ENCODE data around the gene SPAG16.
"Not testable (repeated sequence)": the region's sequence is repeated elsewhere in the genome, so short reads cannot be mapped to it uniquely, and the experiment has no call there.

Gene SPAG16

DNA sequence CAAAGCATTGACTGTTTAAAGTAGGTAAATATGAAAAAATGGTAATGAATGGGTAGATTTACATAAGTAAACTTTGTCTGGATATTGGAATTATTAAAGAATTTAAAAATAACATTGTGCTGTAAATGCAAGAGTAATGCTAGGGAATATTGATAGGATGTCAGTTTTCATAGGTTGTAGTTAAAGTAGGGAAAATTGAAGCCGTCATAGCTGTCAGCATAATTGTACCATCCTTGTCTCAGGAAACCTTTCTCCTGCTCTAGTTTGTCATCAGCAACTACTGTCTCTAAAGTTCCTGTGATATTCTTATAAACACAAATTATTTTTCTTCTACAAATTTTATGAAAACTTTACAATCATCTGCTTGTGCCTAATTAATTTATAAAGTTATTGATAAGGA lies 10.1 kb upstream of the SPAG16 start:
- no peak for DNase-seq

DNA sequence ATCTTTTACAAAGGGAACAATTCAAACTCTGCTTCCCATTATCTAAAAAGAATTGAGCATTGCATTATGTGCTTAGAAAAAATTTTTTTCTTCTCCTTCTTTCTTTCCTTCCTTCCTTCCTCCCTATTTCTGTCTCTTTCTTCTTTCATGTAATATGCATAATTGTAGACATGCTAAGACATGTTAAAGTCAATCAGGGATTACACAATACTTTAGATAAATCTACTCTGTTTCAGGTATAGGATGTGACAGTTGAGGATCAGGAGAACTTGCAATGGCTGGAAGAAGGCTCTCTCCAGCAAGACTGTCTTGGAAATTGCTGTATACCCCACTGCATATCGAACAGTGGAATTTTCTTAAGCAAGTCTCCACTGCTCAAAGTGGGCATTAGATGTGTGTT lies 9.0 kb upstream of the SPAG16 start:
- DNase-seq = no peak

DNA sequence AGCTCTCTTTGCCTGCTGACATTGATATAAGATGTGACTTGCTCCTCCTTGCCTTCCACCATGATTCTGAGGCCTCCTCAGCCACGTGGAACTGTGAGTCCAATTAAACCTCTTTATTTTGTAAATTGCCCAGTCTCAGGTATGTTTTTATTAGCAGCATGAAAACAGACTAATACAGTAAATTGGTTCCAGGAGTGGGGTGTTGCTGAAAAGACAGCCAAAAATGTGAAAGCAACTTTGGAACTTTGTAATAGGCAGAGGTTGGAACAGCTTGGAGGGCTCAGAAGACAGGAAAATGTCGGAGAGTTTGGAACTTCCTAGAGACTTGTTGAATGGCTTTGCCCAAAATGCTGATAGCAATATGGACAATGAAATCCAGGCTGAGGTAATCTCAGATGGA lies 7.1 kb upstream of the SPAG16 start:
- not testable (repeated sequence) for DNase-seq

DNA sequence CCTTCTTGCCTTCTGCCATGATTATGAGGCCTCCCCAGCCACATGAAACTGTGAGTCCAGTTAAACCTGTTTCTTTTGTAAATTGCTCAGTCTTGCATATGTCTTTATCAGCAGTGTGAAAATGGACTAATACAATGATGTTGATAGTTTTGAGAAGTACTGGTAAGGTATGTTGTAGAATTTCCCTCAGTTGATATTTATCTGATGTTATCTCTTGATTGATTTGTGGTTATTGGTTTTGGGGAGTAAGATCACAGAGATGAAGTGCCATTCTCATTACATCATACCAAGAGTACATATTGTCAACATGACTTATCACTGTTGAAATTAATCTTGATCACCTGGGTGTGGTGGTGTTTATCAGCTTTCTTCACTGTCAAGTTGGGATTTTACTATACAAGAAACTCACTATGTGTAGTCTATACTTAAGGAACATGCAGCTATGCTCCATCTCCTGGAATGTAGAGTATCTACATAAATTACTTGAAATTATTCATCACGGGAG lies 5.1 kb upstream of the SPAG16 start:
- DNase-seq = no peak

DNA sequence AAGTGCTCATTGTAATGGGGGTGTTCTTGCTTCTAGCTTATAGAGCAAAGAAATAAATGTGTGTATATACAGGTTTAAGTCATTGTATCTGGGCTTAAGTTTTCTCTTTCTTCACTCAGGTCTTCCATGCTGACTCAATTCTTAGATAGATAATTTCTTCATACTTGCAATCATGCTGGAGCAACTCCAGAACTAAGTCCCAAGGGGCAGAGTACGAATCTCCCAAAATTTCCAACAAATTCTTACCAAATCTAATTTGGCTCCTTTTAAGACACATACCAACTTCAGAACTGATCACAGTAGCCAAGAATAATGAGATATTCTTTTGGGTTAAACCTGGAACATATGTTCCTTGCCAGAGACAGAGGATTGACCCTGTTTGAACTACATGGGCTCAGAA lies 4.3 kb upstream of the SPAG16 start:
- no peak for DNase-seq

DNA sequence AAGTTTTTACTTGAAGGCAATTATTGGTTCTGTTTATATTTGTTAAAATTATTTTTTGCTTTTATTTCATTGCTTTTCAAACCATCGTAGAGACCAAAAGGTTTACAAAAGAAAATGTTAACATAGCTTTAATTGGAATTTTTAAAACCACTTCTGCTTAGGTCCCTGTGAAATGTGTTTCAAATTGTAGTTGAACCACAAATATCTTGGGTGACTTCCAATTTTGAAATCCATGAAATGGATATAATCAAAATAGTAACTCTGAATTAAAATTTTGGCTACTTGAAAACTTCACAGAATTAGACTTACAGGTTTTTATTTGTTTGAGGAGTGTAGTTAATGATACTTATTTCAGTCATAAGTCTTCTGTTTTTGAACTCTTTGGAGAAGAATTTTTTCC lies 3.1 kb upstream of the SPAG16 start:
- DNase-seq = no peak

DNA sequence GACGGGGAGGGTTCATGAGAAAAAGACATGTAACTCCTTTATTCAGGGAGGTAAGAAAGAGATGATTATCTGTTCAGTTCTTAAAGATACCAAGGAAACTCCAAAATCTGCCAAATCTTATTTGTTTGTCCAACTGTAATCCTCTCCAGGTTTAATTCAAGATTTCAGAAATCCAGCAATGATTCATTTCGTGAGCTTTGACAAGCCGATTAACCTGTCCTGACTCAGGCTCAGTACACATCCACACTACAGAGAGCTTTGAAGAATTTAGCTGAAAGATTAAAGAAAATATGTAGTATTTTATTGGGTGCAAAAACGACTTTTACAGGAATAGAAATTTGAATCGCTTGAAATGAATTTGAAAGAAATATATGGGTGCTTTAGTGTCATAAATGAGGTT lies 1.1 kb downstream of the SPAG16 start:
- no peak for DNase-seq

DNA sequence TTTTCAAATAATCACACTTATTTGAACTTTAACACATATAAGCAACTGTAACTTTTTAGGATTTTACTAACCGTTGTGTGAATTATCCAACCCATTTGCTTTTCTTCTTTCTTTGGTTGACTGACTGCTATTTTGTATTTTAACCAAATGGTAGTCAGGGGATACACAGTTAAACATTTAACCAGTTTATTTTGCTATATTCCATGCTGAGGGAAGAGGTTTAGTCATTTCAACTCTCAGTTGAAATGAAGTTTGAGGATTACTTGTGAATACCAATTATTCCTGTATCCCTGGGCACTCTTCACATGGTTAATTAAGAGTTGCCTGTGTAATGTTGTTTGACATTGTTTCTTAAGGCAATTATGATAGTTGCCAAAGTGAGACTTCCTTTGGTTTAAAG lies 1.9 kb downstream of the SPAG16 start:
- no peak for DNase-seq

DNA sequence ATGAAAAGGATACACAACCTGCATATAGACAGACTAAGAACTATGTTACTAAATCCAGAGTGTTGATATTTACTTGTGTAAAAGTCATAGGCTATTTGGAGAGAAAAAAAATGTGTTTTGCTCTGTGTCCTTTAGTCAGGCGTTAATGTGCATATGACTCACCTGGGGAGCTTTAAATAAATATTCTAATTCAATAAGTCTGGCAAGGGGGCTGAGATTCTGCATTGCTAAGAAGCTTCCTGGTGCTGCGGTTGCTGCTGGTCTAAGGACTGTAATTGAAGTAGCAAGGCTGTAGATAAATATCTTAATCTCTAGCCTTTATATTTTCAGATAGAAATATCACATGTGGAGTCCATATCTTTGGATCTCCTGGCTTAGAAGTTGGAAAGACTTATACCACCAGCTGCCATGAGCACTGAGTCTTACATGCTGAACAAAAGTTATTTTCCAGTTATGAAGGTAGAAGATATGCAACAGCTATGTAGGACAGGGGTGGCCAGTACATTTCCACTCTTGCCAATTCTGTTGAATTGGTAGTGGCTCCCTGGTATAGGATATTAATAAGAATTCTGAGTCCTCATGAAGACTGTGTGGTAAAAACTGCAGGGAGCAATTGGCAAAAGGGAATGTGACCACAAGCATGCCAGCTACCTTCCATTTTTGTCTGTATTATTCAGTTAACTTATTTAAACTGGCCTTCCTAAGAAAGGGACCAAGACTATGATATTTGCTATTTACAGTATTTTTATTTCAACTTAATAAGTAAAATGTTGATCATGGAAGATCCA lies 4.8 kb downstream of the SPAG16 start:
- no peak for DNase-seq

DNA sequence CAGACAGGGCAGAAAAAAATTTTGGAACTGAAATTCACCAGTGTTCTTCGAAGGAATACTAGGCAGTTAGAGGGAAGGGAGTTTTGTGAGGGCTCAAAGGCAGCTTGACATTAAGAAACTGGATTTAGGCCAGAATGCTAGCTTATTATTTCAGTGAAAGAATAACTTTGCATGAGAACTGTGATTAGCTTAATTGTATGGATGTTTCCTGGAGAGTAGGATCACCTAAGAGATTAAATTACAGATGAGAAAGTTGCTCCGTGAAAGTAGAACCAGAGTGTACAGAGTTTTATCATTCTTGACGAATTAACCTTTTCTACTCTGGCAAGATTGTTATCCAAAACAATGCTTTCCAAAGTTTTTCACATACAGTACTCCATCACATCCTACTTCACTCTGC lies 6.2 kb downstream of the SPAG16 start:
- DNase-seq = no peak

DNA sequence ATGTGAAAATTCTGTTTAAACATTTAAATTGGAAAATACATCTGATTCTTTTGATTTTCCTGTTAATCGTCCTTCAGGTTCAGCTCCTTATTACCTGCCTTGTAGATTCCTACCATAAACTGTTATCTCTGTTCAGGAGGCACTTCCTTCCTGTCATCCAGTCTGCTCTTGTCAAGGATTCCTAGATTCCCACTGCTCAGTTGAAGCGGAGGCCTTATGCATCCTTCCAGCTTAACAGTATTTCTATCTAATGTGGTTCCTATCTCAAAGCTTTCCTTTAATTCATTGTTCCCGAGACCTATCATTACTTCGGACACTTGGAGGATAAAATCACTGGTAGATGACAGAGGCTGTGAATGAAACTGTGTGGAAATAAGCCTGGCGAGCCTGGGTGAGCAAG lies 12.0 kb downstream of the SPAG16 start:
- DNase-seq = no peak

DNA sequence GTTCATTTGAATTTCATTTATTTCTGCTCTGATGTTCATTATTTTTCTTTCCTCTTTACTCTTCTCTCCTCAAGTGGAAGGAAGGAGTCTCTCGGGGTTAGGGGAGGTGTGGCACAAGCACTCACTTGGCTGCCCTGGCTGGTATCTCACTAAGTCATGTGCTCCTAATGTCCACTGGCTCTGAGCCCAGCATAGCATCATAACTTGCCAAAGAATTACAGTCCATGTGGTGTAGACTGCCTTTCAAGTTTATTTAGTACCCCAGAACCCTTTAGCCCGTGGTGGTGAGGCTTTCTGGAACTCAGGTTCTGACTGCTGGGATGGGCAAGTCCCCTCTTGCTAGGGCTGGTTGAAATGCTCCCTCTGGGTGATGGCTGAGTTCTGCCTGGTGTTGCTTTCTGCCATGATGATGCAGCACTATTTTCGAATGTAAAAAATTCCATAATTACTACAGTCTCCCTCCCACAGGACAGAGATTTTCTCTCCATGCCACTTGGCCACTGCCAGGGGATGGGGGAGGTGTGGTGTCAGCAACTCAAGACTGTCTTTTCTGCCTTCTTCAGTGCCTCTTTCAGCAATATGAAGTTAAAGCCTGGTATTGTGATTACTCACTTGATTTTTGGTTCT lies 22.2 kb downstream of the SPAG16 start:
- DNase-seq = no peak

DNA sequence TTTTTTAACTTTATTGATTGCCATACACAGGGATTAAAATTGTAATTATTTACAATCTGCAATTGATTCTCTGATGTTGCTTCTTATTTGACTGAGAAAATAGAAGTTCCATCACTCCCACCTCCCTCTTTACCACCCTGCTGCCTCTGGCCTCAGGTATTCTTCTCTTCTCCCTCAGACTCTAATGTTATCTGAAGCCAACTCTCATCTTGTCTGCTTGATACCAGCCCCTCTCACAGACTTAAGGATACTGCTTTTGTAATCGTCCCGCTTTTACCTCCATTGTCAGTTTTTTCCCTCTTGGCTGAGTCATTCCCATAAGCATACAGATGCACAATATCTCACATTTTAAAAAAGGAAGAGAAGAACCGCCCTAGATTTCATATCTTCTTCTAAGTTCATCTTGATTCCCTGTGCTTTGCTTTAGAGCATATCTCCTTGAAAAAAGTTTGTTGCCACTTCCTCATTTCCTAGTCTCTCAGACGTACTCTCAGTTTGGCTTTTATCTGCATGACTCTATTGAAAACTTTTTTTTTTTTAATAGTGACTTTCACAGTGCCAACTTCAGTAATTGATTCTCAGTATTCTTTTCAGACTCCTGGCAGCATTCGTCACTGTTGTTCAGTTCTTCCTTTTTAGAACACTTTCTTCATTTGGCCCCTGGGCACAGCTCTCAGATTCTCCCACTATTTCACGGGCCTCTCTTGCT lies 31.1 kb downstream of the SPAG16 start:
- peak; percentile 21 for DNase-seq

DNA sequence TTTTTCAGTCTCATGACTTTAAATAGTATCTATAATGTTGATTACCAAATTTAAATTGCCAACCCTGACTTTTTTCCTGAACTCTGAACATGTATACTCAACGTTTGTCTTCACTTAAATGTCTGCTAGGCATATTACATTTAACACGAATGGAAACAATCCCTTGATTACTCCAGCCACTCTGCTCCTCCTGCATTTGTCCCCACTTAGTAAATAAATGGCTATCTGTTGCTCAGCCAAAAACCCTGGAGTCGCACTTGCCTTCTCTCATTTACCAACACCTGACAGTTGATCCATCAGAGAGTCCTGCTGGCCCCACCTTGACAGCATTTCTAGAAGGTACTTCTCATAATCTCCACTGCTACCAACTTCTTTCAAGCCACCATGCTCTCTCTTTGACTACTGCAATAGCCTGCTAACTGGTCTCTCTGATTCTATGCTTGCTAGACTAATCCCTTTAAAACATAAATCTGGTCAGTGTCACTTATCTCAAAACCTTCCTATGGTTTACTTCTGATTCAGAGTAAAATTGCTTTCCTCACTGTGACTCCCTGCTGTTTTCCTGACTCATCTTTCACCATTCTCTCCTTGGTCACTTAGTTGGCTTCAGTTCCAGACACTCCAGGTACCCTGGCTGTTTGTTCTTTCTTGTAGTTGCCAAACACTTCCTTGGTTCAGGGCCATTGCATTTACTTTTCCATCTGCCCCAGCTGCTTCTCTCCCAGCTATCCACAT lies 31.9 kb downstream of the SPAG16 start:
- no peak for DNase-seq

DNA sequence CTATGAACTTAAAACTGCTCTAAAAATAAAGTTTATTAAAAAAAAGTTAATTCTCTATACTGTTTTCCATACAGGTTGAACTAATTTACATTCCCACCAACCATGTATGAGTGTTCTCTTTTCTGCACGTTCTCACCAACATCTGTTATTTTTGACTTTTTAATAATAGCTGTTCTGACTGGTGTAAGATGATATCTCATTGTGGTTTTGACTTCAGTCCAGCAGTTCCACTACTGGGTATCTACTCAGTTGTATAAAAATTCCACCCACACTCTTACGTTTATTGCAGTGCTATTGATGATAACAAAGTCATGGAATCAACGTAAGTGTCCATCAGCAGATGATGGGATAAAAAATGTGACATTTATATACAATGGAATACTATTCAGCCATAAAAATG lies 33.7 kb downstream of the SPAG16 start:
- DNase-seq = no peak

DNA sequence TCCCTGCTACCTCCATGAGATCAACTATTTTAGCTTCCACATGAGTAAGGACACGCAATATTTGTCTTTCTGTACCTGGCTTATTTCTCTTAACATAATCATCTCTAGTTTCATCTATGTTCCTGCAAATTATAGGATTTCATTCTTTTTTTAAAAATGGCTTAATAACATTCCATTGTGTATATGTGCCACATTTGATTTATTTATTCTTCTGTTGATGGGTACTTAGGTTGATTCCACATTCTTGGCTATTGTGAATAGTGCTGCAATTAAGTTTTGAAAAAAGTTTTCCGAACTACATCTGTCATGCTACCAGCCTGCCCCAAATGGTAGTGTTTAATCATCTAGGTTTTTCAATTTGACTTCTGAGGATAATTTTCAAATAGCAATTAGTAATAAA lies 36.3 kb downstream of the SPAG16 start:
- DNase-seq = no peak

DNA sequence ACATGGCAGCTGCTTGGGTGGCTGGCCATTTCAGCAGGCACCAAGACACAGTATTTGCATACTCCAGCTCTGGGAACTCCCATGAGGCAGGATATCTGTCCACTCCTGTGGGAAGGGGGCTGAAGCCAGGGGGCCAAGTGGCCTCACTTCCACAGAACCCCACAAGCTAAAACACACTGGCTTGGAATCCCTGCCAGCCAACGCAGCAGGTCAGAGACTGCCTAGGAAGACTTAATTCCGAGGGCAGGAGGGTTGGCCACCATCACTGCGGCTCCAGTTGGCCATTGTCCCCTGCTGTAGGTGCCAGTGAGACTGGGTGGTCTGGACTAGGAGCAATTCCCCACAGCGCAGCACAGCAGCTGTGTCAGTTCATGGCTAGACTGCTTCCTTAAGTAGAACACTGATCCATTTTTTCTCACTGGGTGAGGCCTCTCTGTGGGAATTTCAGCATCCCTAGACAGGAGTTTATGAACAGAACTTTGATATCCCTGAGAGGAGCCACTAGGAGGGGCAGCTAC lies 52.0 kb downstream of the SPAG16 start:
- no peak for DNase-seq

DNA sequence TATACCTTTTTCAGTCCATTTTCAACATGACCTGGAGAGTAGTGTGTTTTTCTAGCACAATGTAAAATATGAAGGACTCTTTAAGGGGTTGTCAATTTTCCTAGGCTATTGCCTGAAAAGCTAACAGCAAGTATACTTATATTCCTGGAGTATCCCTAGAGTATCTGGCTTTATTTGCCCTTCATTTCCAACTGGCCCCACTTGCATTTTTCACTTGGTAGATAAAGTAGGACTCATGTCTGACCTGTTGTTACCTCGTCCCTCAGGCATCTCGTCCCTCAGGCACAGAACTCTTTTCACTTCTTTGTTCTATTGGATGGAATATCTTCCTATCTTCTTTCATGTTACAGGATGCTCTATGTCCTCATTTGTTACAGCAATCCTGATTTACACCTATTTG lies 69.2 kb downstream of the SPAG16 start:
- DNase-seq = no peak

DNA sequence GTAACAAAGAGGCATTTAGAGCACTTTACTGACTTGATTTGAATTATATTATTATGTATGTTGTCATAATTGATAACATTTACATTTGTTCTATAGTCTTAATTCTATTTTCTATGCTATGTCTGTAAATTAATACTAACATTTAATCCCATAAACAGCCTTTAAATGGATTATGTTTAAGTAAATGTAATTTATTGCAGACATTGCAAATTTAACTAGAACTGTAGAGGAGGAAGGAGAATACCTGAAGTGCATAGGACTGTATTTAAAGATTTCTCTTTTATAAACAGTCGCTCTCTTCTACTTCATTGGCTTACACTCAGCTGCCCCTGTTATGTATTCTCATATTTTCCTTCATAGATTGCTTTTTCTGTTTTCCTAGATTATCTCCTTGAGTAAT lies 92.4 kb downstream of the SPAG16 start:
- DNase-seq = no peak

DNA sequence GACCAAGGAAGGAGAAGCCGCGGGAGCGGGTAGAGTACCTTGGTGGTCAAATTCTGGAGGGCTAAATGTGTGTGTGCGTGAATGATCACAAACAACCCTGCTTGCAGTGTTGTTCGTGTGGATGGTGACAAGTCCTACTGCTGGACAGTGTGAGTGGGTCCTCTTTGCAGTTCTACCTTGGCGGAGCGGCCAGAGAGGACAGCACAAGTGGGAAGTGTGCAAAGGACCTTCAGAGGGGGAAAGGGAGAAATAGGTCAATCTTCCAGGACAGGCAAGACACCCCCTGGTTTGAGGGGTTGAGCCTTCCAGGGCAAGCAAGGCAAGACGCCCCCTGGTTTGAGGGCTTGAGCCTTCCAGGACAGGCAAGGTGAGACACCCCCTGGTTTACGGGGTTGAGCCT lies 122.8 kb downstream of the SPAG16 start:
- DNase-seq = not testable (repeated sequence)

DNA sequence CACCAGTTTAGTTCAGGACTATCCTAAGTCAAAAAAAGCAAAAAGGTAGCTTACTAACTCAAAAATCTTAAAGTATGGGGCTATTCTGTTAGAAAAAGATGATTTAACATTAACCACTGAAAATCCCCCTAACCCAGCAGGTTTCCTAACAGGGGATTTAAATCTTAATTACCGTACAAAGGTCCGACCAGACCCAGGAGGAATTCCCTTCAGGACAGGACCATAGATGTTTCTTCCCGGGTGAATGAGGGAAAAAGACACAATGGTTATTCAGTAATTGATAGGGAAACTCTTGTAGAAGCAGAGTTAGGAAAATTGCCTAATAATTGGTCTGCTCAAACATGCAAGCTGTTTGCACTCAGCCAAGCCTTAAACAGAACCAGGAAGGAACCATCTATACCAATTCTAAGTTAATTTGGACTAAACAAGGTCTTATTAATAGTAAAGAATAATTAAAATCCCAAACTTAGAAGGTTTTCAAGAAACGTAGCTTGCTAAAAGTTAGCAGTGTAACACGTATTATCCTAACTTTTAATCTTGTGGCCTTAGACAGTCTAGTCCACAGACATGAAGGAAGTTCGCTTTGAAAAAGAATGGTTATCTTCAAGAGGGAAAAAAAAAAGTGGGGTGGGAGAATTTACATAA lies 124.3 kb downstream of the SPAG16 start:
- not testable (repeated sequence) for DNase-seq

DNA sequence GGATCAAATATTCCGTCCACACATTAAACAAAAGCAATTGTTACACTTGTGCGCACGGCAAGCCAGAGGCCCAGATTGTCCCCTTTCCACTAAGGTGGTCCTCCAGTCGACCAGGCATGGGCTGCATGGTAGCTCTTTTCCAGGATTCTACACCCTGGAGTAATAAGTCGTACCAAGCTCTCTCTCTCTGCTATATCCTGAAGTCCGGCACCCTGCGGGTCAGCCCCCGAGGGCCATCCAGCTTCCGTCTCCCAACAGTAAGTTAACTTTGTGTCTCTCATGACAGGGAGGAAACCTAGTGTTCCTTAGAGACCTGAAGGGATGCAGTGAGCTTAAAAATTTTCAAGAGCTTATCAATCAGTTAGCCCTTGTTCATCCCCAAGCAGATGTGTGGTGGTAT lies 126.4 kb downstream of the SPAG16 start:
- not testable (repeated sequence) for DNase-seq
